NT2/D1 (cell line): ENCODE results near the gene TUBA4A.

Experiments
- DNase-seq: peaks from one replicate; pipeline ENCODE4 v3.0.0-alpha.2; 2011; ENCODE audit warnings: low read depth, low spot score
- H3K27me3 ChIP-seq: 2 replicates; pipeline ENCODE4 v1.6.0; 2011; ENCODE audit warnings: mild to moderate bottlenecking; ENCODE audit not compliant: insufficient read length, insufficient read depth
- H3K36me3 ChIP-seq: 2 replicates; pipeline ENCODE4 v1.6.1; 2011; ENCODE audit warnings: mild to moderate bottlenecking, low read length, mixed read lengths; ENCODE audit not compliant: insufficient read depth, insufficient read length
- H3K4me1 ChIP-seq: 2 replicates; pipeline ENCODE4 v1.5.1; 2011; ENCODE audit not compliant: insufficient read depth, insufficient read length
- H3K4me3 ChIP-seq: 2 replicates; pipeline ENCODE4 v1.5.1; 2011; ENCODE audit warnings: low read depth; ENCODE audit not compliant: insufficient read length
- H3K9ac ChIP-seq: 2 replicates; pipeline ENCODE4 v1.6.0; 2011; ENCODE audit warnings: low read depth; ENCODE audit not compliant: insufficient read length
- H3K9me3 ChIP-seq: 2 replicates; pipeline ENCODE4 v1.5.1; 2011; ENCODE audit warnings: mild to moderate bottlenecking, low read length; ENCODE audit not compliant: insufficient read depth
- SUZ12 ChIP-seq: IDR thresholded peaks from 2 replicates; pipeline ENCODE4 v1.6.1; 2011; ENCODE audit not compliant: insufficient read length, insufficient read depth; ENCODE audit errors: extremely low read depth
- YY1 ChIP-seq: IDR thresholded peaks from 2 replicates; pipeline ENCODE4 v1.6.1; 2011; ENCODE audit not compliant: insufficient read length, insufficient read depth
- ZNF274 ChIP-seq: IDR thresholded peaks from 2 replicates; pipeline ENCODE4 v1.6.1; 2011; ENCODE audit warnings: mild to moderate bottlenecking, low read depth, low read length

The TUBA4A gene

GRCh38 chr2:219285373-219285735 is 31.6 kb upstream of the TUBA4A start:
- peaks cover 68% of the 10 kb centered on the region for H3K36me3 ChIP-seq
- TF ChIP-seq SUZ12 (no peak), YY1 (no peak), ZNF274 (no peak)
- peak overlapping the region; percentile 29 for H3K9ac ChIP-seq
- H3K4me3 ChIP-seq = no peak overlapping the region
- H3K27me3 ChIP-seq = no peaks in the 10 kb centered on the region
- peaks cover 9% of the 10 kb centered on the region for H3K4me1 ChIP-seq
- no peak for DNase-seq
- H3K9me3 ChIP-seq = no peaks in the 10 kb centered on the region

GRCh38 chr2:219284501-219285372 is 31.0 kb upstream of the TUBA4A start:
- no peaks in the 10 kb centered on the region for H3K9me3 ChIP-seq
- H3K4me3 ChIP-seq = no peak overlapping the region
- no peaks in the 10 kb centered on the region for H3K27me3 ChIP-seq
- no peak overlapping the region for H3K9ac ChIP-seq
- no peak for DNase-seq
- H3K4me1 ChIP-seq = peaks cover 14% of the 10 kb centered on the region
- peaks cover 67% of the 10 kb centered on the region for H3K36me3 ChIP-seq
- no peak for TF ChIP-seq SUZ12
- no peak for TF ChIP-seq YY1
- TF ChIP-seq ZNF274 = no peak

GRCh38 chr2:219282943-219283581 is 29.3 kb upstream of the TUBA4A start:
- TF ChIP-seq SUZ12 = no peak
- H3K27me3 ChIP-seq = no peaks in the 10 kb centered on the region
- no peak for DNase-seq
- peaks cover 17% of the 10 kb centered on the region for H3K4me1 ChIP-seq
- H3K9ac ChIP-seq = no peak overlapping the region
- no peaks in the 10 kb centered on the region for H3K9me3 ChIP-seq
- peaks cover 67% of the 10 kb centered on the region for H3K36me3 ChIP-seq
- H3K4me3 ChIP-seq = no peak overlapping the region

GRCh38 chr2:219282375-219282774 is 28.7 kb upstream of the TUBA4A start:
- Histone ChIP-seq H3K9ac (no peak overlapping the region), H3K9me3 (no peaks in the 10 kb centered on the region), H3K36me3 (peaks cover 67% of the 10 kb centered on the region), H3K27me3 (no peaks in the 10 kb centered on the region), H3K4me3 (no peak overlapping the region), H3K4me1 (peaks cover 14% of the 10 kb centered on the region)
- TF ChIP-seq YY1 = no peak
- TF ChIP-seq ZNF274 = no peak
- TF ChIP-seq SUZ12 = no peak
- DNase-seq = no peak

GRCh38 chr2:219281588-219281987 is 27.9 kb upstream of the TUBA4A start:
- DNase-seq = no peak
- Histone ChIP-seq H3K9ac (no peak overlapping the region), H3K9me3 (no peaks in the 10 kb centered on the region), H3K36me3 (peaks cover 62% of the 10 kb centered on the region), H3K4me3 (no peak overlapping the region), H3K27me3 (no peaks in the 10 kb centered on the region), H3K4me1 (peaks cover 12% of the 10 kb centered on the region)
- TF ChIP-seq ZNF274 (no peak), SUZ12 (no peak), YY1 (no peak)

GRCh38 chr2:219280651-219281050 is 26.9 kb upstream of the TUBA4A start:
- no peak overlapping the region for H3K4me3 ChIP-seq
- H3K36me3 ChIP-seq = peaks cover 54% of the 10 kb centered on the region
- H3K9ac ChIP-seq = no peak overlapping the region

GRCh38 chr2:219279916-219280516 is 26.3 kb upstream of the TUBA4A start:
- DNase-seq = no peak
- Histone ChIP-seq H3K4me3 (peak overlapping the region; percentile 61), H3K9me3 (no peaks in the 10 kb centered on the region), H3K9ac (peak overlapping the region; percentile 76), H3K4me1 (peaks cover 12% of the 10 kb centered on the region), H3K27me3 (no peaks in the 10 kb centered on the region), H3K36me3 (peaks cover 48% of the 10 kb centered on the region)
- no peak for TF ChIP-seq ZNF274
- no peak for TF ChIP-seq YY1
- TF ChIP-seq SUZ12 = no peak

More at GRCh38 chr2:219280651-219281050, 26.9 kb upstream of the TUBA4A start:
- no peak for TF ChIP-seq SUZ12
- TF ChIP-seq ZNF274 = no peak
- no peak for TF ChIP-seq YY1
- no peak for DNase-seq
- no peaks in the 10 kb centered on the region for H3K27me3 ChIP-seq
- H3K4me1 ChIP-seq = peaks cover 12% of the 10 kb centered on the region
- no peaks in the 10 kb centered on the region for H3K9me3 ChIP-seq
